Stimulated activated CD8-positive, alpha-beta memory T cell treated with anti-CD3 and anti-CD28 coated beads, Interleukin-12 subunit alpha, Interleukin-12 subunit beta, amount 100 ng/mL, for 4 hours (primary cell): ENCODE data around the gene MICAL3.
A peak's percentile ranks its signal among the peaks of the same experiment; 100 is the strongest.

Source experiments
- DNase-seq: peaks from one replicate; pipeline ENCODE4 v3.0.0-alpha.2; 2020; ENCODE audit warnings: low read depth

Gene MICAL3

DNA sequence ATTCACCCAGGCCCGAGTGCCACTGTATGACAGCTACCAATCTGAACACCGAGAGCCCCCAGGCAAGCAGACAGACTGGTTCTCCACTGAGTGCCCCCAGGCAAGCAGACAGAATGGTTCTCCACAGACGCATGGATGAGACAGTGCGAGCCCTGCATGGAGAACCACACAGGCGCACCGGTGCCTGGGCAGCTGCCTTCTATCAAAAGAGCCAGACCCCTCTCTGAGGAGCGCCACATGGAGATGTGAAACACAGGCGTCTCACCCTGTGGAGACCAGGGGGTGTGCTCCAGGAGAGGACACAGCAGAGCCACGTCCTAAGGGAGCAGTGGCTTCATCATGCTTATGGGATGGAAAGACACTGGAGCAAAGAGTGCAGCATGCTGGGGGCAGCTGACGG lies 155.6 kb downstream of the MICAL3 start:
- no peak for DNase-seq

DNA sequence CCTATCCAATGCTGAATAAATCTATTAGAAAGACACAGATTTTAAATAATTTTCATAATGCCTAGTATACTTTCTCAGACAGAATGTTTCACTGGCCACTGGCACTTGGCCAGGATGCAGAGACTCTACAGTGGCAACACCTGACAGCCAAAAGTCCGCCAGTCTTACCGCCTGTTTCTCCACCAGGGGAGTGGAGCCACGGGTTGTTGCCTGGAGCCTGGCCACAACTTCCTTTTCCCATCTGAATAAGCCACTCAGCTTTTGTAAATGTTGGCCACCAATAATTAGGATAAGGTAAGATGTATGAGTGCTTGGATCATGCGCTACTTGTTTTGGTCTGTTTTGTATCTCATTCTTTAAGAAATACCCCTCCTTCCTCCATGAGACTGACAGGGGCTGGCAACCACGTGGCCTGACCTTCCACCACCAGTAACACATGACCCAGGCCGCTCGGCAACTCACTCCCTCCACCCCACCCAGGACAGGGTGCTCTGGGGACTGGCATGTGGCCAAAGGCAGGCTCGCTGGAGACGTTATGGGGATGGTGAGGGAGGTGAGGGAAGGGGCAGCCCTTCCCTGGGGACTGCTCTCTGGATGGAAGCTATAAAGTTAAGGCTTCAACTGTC lies 157.1 kb downstream of the MICAL3 start:
- DNase-seq, result no peak

DNA sequence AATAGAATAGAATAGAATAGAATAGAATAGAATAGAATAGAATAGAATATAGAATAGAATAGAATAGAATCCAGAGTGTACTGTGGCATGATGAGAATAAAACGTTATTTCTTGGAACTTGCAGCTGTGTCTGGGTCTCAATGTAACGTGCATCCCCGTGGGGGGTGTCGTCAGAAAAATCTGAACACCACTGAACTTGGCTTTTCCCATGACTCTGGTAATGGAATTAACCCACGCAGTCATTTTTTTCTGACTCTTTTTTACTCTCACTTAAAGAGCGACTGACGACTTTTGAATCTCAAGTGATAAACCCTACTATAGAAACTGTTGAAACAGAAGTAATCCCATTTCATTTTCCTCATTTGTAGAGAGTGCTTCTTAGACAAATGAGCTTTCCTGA lies 157.7 kb downstream of the MICAL3 start:
- no peak for DNase-seq

DNA sequence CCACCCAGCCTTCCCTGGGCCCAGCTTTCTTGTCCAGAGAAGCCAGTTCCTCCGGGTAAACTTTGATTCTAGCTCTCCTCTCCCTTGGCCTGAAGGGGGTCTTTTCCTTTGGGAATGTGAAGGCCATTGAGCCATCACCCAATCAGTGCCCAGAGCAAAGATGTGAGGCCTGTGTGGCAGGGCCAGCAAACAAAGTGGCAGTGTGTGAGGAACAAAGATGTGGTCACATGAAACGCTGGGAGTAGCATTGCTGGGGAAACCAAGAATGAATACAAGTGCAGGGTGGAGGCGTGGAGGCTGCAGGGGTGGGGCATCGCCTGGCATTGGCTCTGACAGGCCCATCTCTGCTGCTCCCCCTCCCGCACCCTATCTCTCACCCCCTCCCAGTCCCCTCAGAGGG lies 158.2 kb downstream of the MICAL3 start:
- DNase-seq, result no peak

DNA sequence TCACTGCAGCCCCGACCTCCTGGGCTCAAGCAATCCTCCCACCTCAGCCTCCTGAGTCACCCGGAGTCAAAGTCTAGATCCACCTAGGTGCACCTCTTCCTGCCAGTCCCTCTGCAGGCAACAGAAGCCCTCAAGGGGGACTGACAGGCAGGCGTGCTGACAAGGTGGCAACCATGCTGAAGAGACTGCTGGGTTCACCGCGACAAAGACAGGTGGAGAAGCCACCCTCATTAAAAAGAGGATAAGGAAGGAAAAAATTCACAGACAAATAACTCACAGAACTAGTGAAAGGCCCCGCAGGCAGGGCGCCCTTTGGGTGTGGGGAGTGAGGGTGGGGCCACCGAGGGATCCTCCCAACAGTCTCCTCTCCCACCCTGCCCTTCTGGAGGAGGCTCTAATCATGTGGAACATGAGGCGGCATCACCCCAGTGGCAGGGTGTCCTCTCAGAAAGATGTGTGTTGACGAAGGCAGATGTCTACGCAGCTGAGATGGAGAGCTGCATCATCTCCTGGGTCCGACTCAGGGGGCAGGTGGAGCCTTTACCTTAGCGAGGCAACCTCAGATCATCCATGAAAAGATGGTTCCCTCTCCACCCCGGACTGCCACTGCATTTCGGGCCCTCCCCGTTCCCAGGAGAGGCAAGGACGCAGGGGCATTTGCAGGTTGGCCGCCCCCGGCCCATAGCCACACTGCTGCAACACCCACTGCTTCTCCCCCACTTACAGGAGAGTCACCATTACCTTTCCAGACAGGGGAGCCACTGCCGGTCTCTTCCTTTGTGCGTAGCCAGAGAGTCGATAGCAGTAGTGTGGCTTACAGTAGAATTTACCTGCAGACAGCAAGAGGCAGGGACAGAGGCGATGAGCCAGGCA lies 158.9 kb downstream of the MICAL3 start:
- no peak for DNase-seq

DNA sequence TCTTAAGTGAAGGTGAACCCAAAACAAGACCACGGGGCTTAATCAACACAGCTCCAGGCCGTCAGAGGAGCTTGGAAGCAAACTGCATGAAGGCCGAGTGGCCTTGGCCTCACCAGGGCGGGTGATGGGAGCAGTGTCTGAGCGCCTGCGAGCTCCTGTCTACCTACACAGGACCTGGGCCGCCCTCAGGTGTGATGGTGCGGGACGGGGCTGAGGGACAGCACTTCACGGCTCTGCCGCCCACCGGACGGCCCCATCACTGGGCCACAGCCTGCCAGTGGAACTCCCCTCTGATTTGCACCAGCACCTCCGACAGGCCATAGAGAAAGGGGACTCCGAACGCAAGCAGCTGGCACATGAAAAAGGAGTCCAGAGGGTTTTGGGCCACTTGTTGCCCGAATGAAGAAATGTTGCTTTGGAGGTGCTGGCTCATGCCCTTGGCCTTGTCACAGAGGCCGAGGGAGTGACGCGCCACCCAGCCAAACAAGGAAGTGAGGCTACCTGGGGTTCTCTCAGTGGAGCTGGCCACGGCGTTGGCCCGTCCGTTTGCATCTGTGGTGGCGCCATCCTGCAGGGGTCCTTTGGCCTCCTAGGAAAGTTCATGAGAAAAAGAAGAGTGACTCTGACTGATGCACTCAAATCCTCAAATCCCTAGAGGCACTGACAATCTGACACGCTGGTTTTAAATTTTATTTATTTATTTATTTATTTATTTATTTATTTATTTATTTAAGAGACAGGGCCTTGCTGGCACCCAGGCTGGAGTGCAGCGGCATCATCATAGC lies 159.8 kb downstream of the MICAL3 start:
- no peak for DNase-seq

DNA sequence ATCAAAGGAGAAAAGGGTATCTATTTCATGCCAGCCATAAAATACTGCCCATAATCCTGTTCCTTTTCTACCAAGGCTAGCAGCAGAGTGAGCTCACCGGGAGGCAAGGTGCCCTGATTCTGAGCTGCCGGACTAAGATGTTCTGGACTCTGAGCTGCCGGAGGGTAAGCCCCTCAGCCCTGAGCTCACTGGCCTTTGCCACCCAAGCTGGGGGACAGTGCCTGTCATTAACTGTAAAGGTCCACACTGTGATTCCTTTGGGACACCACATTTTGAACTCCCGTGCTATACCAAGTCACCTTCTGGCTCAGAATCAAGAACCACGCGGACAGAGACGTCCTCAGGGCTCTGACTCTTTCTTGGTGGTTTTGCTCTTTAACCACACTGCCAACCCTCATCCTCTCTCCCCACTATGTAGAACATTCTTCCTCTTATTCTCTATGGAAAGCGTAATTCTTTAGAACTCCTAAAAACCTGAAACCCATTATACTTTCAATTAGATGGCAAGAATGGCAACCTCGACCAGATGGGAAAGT lies 161.6 kb downstream of the MICAL3 start:
- no peak for DNase-seq

DNA sequence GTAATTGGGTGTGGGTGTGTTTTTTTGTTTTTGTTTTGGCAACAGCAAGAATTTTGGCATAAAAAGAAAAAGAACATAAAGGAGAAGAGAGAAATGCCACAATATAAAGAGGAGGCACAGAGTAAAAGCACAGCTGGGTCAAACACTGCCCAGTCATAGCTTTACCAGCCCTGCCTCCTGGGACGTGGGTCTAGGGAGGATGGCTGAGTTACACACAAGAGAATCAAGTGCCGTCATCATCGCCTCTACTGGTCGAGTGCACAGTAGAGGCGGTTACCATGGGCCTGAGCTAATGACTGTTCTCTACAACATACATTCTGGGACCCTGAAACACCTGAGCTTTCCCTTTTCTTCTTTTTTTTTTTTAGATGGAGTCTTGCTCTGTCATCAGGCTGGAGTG lies 162.5 kb downstream of the MICAL3 start:
- no peak for DNase-seq

DNA sequence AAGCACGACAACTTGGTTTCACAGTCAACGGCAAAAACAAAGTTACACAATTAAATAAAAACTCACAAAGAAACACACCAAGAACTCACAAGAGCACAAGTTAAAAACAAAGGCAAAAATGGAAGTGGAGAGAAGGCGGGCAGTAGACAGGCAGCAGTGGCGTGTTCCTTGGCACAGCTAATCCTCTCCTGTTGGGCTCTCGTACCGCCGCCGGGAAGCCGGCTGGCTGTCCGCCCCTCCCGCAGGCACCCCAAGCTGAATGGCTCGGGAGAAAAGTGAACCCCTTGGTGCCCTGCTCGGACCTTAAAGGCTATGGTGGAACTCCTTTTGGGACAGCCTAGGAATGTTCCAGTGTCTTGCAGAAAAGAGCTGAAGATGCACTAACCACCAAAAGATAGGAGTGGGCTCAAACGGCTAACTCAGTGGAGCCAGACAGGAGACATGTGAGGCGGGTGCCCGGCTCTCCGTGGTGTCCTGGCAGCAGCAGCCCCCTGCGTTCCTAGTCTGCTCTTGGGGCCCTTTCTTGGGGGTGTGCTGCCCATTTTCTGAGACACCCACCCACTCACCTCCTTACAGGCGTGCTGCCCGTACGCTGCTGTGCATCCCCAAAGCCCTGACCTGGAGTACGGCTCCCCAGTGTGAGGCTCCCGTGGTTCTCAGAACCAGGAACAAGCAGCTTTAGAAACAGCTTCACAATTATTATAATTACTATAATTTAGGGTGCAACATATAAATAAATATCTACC lies 164.0 kb downstream of the MICAL3 start:
- no peak for DNase-seq

DNA sequence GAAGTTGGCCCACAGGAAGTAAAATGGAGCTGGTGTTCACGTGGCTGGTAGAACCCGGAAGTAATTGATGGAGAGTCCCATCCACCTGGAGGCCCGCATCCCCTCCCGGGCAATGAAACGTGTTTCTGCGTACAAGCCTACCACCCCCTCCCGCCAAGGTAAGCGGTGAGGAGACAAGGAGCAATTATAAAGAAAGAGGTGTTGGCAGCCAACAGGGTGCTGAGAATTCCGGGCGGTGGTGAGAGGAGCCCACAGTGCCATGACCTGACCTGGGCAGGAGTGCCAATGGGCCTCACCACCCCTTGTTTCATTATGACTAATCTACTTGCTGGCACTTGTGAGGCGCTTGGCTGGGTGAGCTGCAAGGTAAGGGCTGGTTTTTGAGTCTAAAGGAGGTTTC lies 166.3 kb downstream of the MICAL3 start:
- DNase-seq, result no peak

DNA sequence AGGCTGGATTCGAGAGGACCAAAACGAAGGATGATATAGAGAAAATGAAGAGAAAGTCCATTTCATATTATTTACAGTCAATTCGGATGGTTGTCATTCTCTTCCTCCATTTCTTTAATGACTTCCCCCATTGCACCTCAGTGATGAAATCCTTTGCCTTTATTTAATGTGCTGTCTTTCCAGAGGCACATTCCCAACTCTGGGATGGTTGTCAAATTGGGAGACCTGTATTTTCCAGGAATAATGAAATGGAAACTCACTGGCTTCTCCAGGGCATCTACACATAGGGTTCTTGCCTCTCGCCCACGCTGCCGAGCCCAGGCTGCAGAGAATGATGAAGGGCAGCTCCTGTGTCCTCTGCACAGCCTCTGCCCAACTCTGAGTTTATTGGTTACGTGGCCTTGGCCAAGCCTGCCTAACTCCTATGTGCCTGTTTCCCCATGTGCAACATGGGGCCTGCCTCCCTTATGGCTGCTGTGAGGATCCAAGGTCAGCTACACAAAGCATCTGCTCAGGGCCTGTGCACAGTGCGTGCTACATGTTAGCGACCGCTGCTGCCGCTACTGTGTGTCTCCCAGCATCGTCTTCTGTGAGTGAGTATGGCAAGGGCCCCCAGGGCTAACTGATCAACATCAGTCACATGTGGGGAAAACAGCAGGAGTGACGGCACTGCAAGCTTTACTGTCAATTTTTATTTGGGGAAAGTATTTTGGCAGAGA lies 168.6 kb downstream of the MICAL3 start:
- no peak for DNase-seq

DNA sequence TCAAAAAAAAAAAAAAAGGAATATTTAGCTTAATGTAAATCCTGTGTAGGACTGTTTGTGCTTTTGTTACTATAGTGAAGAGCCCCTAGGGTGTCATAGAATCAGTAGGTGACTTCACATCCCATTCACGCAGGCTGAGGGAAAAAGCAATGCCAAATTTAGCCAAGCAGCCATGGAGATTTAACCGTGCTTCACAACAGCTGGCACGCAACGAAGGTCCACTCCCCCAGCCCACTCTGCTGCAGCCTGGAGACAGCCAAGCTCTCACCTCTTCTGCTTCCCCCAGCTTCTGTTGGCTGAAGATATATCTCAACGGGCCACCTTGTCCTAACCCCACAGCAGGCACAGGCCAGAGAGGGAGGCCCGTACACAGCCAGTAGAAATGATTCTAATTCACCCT lies 171.3 kb downstream of the MICAL3 start:
- DNase-seq, result no peak

DNA sequence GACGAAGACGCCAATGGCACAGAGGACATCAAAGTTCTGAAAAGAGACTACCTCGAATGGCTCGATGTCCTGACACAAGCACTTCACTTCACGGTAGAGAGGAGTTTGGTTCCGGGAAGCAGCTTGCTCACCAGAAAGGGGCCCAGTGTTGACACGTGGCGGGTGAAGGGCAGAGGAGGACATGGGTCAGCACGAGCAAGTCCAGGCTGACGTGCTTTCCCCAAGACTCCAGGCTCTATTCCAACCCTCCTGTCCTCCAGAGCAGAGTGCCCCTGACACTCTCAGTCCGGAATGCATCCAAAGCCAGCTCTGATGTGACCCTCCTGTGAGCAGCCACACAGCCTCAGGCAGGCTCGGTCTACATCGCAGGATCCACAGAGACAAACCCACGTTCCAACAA lies 172.6 kb downstream of the MICAL3 start:
- no peak for DNase-seq

DNA sequence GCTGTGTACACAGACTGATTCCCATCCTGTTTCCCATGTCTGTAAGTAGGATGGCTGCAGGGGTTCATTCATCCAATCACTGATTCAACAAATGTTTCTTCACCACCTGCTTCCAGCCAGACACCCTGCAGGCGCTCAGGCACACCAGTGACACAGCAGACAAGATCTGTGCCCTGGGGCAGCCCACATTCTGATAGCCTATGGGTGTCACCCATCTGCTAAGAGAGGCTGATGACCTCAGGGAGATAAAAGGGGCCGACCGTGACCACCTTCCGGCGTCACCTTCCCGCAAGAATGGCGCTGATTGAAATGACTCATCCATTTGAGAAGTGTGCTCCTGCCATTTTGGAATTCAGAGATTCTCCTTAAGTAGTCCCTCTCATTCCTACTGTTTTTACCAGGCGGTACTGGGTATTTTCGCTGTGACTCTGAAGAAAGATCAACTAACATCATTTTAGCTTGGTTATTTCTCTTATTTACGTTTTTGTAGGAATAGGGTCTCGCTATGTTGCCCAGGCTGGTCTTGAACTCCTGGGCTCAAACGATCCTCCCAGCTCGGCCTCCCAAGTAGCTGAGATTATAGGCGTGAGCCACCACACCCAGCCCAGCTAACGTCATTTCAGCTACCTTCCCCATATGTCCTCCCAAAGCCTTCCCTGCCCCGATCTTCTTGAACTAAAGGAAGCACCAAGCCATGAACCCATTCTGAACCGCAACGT lies 176.8 kb downstream of the MICAL3 start:
- DNase-seq, result no peak

DNA sequence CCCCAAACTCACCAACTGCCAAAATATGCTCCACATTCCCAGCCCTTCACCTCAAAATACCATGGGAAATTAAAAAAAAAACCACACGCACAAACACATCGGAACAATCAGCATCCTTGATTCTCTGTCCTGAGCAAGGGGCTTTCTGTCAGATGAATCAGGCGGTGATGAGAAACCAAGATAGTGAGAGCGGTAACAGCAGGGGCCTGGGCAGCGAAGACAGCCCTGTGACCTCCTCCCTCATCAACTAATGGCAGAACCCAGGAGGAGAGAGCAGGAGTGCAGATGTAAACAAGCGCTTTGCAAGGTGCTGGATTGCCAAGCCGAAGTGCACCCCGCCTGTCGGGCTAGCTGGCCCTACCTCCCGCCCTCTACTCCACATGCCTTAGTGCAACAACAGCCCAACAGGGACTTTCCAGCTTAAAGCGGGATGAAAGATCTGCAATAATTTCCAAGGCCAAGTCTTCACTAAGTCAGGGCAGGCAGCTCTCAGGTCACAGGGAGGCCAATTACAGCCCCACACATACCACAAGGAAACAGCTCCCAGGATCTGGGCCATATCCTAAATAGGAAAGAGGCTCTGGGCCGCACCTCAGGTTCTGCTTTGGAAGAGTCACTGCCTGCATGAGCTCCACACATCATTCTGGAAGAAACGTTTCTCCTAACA lies 177.9 kb downstream of the MICAL3 start:
- DNase-seq, result no peak

DNA sequence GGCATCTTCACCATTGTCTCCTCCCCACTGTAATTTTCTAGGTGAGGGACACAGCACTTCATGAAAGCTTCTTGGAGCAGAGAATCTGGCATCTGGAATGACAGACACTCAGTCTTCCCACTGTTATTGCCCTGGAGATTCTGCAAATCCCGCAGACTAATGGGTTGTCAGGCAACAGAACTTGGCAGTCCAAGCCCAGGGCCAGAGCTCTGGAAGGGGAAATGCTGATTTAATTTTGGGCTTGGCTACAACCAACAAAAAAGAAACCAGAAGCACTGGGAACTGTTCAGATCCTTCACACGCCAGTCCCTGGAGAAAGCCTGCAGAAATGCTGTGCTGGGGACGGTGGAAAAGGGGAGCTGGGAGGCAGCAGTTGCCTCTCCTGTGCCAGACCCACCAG lies 178.6 kb downstream of the MICAL3 start:
- DNase-seq, result no peak

DNA sequence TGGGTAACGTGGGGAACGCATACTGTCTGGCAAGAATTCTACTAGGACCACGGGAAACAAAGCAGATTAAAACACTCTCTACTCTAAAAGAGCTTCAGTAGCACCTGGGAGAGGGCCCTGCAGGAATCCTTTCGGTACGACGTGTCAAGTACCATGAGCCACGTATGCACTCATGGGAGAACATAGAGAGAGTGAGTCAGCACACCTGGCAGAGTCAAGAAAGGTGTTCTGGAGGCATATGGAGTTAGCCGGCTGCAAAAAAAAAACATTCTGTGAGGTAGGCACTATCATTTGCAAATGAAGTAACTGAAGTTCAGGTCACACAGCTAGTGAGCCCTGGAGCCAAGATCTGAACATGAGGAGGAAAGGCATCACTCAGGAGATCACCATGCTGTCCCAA lies 179.0 kb downstream of the MICAL3 start:
- DNase-seq, result no peak

DNA sequence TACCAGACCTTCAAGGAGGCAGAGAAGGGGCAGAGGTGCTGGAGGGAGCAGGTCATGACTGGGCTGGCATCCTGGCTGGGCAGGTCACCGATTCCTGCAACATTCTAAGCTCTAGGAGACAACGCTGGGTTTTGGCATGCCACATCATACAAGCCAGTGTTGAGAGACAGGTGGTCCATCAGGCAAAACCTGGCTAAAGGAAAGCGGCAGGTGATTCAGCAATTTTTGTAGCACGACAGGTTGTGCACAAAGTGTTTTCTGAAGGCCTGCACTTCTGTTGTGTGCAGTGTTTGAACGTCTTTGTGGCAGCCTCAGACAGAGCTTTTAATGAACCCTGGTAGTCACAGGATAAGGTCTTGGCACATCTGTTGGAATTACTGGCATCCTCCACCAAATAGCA lies 180.2 kb downstream of the MICAL3 start:
- no peak for DNase-seq

DNA sequence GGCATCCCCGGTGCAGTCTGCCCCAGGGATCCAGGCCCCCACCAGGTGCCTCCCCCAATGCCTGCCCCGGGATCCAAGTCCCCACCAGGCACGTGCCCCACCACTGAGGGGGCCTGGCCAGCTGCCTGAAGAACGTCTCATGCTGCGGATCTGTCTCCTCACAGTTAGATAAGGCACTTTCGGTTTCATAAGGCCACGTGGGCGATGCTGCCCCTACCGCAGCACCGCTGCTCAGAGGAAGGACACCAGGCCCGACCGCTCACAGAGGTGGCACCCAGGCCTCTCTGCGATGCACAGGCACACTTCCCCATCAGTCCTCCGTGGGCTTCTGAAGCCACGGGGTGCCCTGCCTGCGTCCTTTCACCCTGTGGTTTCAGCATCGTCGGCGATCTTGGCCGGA lies 182.0 kb downstream of the MICAL3 start:
- peak; percentile 14 for DNase-seq

DNA sequence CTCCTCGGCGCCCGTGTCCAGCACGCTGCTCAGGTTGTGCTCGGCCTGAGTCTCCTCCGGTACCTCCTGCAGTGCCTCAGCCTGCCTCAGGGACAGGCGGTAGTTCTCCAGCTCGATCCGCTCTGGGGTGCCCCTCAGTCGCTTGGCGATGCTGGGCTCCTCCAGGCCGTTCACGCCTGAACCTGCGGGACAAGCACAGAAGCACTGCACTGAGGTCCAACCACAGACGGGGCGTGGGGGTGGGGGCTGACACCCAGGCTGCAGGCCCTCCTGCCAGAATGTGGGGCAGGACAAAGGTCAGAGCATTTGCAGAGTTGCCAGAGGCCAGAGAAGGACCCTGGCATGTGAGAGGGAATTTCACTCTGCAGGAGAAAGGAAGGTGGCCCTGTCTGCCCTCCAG lies 182.5 kb downstream of the MICAL3 start:
- DNase-seq, result no peak
